Measurements from ENCODE around the gene EIF2S1. TPM values are rescaled to one million over a fixed set of nuclear protein-coding genes. Genes with fewer than 3 reads are reported as not detected.

Gene EIF2S1
- total RNA-seq, 8 experiments from 2014 or later, result 81.3 to 176 (median 105) TPM

DNA sequence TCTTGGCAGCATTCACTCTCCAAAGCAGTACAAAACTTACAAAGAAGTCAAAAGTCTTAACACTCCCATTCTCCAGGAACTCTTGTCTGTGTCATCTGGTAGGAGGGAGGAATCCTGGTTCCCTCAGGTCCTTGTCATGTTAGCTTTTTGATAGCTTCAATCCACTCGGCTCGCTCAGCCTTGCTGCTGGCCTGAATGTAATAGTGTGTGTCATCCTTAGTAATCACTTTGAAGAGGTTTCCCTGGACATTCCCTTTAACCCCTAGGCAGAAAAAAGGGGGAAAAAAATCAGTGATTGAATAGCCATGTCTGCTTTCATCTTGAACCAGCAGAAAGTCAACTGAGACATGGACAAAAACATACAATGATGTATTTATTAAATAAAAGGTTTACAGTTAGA lies 27.1 kb downstream of the EIF2S1 start:
- in situ Hi-C loops (cut with MboI; ENCODE audit: low pct_unique_long_range_greater_than_20kb in 2 of 9, low sequenced_read_pairs in 9 of 9, unreplicated experiment in 9 of 9), result no loop called here
- ATAC-seq (replicated peaks in 6 of 8), result peak in 2 of 8 experiments; percentile 16 to 20
- WGBS, 10 experiments, result 33 to 100% (median 92%) methylated on average over 2 of the region's 2 CpGs; no CpG with 5 or more reads in 4 of the 10 experiments
- H3K4me3 ChIP-seq, result no peak overlapping the region
- H3K4me1 ChIP-seq (replicated peaks in 1 of 2), result no peaks in the 10 kb centered on the region
- no peak overlapping the region for H3K27ac ChIP-seq

DNA sequence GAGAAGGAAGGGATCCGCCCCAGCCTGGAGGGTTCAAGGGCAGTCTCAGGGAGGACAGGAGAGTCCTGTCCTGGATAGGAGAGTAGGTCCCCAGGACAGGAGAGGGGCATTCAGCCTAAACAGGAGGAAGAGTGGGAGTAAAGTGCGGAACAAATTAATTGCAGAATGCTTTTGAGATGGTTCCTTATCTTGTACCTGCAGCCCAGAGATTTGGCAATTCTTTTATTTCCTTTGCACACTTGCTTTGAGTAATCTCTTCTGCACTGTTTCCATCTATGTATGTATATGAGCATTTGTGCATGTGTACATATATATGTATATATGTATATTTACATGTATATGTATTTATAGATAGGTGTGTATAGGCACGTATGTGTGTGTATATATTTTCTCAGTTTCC lies 29.1 kb downstream of the EIF2S1 start:
- 40 to 100% (median 85%) methylated on average over 1 to 3 of the region's 3 CpGs; no CpG with 5 or more reads in 1 of the 10 experiments for WGBS, 10 experiments
- ATAC-seq (replicated peaks in 6 of 8), result peak in 1 of 8 experiments; percentile 27
- in situ Hi-C loops (cut with MboI; ENCODE audit: low pct_unique_long_range_greater_than_20kb in 2 of 9, low sequenced_read_pairs in 9 of 9, unreplicated experiment in 9 of 9), result no loop called here
- H3K27ac ChIP-seq, result no peak overlapping the region
- no peak overlapping the region for H3K4me3 ChIP-seq
- no peaks in the 10 kb centered on the region for H3K4me1 ChIP-seq (replicated peaks in 1 of 2)

DNA sequence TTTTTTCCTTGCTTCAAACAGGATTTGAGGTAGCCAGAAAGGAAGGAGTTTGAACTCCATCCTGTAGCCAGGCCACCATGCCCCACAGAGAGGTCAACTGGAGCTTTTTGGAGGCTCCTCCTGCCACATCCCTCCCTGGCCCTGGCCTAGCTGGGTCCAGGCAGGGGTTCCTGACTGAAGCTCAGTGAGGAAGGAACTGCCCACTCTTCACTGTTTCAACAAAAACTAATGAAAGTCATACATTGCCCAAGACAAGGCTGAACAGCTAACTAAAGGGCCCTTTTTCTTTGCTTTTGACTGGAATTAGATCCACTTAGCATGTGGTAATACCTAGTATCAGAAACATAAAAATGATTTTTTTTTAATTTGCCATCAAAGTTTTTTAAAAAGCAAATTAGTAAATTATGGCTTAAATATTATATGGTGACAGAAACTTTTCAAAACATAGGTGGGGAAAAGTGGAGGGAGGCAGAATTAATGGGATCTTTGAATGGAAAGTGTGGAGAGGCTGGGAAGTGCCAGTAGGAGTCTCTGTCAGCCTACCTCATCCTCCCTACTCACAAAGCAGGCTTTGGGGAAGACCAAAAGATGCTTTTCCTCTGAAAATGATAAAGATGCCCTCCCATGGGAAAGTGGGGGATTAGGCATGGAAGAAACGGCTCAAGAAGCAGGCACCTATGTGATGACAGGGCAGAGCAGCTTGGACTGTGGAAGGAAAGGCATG lies 29.8 kb downstream of the EIF2S1 start:
- Histone ChIP-seq H3K27ac (no peak overlapping the region), H3K4me1 (replicated peaks in 1 of 2) (no peaks in the 10 kb centered on the region), H3K4me3 (no peak overlapping the region)
- in situ Hi-C loops (cut with MboI; ENCODE audit: low pct_unique_long_range_greater_than_20kb in 2 of 9, low sequenced_read_pairs in 9 of 9, unreplicated experiment in 9 of 9), result no loop called here
- whole genome bisulfite sequencing, 10 experiments, result 0 to 100% (median 62%) methylated on average over 1 of the region's 1 CpG; no CpG with 5 or more reads in 5 of the 10 experiments
- ATAC-seq (replicated peaks in 6 of 8), result peak in 1 of 8 experiments; percentile 9

DNA sequence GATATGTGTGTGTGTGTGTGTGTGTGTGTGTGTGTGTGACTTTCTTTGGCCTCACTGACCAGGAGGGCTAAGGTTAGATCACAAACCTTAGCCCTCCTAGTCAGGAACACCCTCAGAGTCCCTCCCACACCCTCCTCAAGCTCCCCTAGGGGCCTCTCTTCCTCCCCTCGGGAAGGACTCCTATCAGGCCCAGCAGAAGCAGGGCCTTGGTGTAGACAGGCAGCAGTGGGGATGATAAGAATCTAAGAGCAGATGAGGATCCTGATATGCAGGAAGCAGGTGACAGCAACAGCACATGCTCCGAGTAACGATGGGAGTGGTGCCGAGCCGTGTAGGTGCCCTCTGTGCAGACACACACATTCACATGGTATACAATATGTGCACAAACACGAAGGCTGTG lies 31.1 kb downstream of the EIF2S1 start:
- 40 to 83% (median 73%) methylated on average over 1 to 5 of the region's 6 CpGs; no CpG with 5 or more reads in 7 of the 10 experiments for WGBS, 10 experiments
- no peak overlapping the region for H3K27ac ChIP-seq
- no peaks in the 10 kb centered on the region for H3K4me1 ChIP-seq (replicated peaks in 1 of 2)
- no peak for ATAC-seq (replicated peaks in 6 of 8)
- in situ Hi-C loops (cut with MboI; ENCODE audit: low pct_unique_long_range_greater_than_20kb in 2 of 9, low sequenced_read_pairs in 9 of 9, unreplicated experiment in 9 of 9), result no loop called here
- no peak overlapping the region for H3K4me3 ChIP-seq

DNA sequence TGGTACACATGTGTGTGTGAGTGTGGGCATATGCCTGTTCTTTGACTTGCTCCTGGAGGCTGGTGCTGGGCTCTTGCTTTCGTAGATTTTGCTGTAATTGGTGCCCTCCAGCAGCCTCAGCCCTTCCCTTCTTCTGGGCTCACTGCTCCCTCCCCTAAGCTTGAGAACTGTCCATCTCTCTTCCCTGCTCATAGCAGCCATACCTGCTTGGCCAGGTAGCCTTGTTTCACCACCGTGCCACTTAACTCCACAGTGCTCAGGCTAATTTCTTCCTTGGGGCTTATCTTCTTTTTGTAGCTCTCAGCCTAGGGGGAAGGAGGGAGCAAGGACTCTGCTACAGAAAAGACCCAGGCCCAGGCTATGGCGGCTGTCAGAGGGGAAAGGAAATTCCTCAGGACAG lies 32.0 kb downstream of the EIF2S1 start:
- H3K27ac ChIP-seq, result no peak overlapping the region
- ATAC-seq (replicated peaks in 6 of 8), result no peak
- WGBS, 10 experiments, result 60 to 100% (median 88%) methylated on average over 1 to 3 of the region's 3 CpGs; no CpG with 5 or more reads in 5 of the 10 experiments
- no peak overlapping the region for H3K4me3 ChIP-seq
- no peaks in the 10 kb centered on the region for H3K4me1 ChIP-seq (replicated peaks in 1 of 2)
- in situ Hi-C loops (cut with MboI; ENCODE audit: low pct_unique_long_range_greater_than_20kb in 2 of 9, low sequenced_read_pairs in 9 of 9, unreplicated experiment in 9 of 9), result no loop called here

DNA sequence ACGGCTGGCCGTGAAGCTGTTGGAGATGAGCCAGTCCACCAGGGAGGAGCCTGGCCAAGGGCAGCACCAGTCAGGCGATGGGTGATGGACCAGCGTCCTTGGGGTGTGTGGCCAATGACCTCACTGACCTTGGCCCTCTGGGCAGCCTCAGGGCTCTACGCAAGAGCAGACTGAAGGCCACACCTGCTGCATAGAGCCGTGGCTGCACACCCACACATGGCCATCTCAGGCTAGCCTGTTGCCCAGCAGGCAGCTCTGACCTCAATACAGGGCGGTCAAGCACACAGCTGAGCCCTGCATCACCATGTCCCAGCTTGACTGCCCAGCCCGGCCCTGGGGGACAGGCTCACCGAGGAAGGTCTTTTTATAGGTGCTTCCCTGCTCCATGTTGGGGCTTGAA lies 32.7 kb downstream of the EIF2S1 start:
- WGBS, 10 experiments, result 30 to 95% (median 67%) methylated on average over 2 to 5 of the region's 9 CpGs; no CpG with 5 or more reads in 6 of the 10 experiments
- H3K4me3 ChIP-seq, result no peak overlapping the region
- no peak overlapping the region for H3K27ac ChIP-seq
- H3K4me1 ChIP-seq (replicated peaks in 1 of 2), result no peaks in the 10 kb centered on the region
- ATAC-seq (replicated peaks in 6 of 8), result peak in 2 of 8 experiments; percentile 62 to 74
- in situ Hi-C loops (cut with MboI; ENCODE audit: low pct_unique_long_range_greater_than_20kb in 2 of 9, low sequenced_read_pairs in 9 of 9, unreplicated experiment in 9 of 9), result no loop called here

DNA sequence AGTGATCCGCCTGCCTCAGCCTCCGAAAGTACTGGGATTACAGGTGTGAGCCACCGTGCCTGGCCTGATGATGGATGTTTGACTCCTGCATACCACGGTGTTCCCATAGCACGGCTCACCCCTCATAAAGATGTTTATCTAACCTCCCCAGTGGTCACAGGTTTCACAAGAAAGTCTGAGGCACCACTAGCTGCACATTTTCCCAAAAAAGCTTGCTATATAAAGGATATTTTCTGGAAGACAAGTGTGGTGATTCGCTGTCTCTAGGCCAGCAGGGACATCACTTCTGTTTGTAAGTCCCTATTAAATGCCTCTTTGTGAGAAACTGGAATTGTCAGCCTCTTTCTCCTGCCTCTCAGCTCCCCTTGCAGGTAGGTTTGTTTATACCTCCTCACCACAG lies 33.6 kb downstream of the EIF2S1 start:
- no peak overlapping the region for H3K27ac ChIP-seq
- no peak for ATAC-seq (replicated peaks in 6 of 8)
- in situ Hi-C loops (cut with MboI; ENCODE audit: low pct_unique_long_range_greater_than_20kb in 2 of 9, low sequenced_read_pairs in 9 of 9, unreplicated experiment in 9 of 9), result no loop called here
- 57 to 92% (median 68%) methylated on average over 1 to 4 of the region's 6 CpGs; no CpG with 5 or more reads in 2 of the 10 experiments for WGBS, 10 experiments
- H3K4me1 ChIP-seq (replicated peaks in 1 of 2), result no peaks in the 10 kb centered on the region
- H3K4me3 ChIP-seq, result no peak overlapping the region

DNA sequence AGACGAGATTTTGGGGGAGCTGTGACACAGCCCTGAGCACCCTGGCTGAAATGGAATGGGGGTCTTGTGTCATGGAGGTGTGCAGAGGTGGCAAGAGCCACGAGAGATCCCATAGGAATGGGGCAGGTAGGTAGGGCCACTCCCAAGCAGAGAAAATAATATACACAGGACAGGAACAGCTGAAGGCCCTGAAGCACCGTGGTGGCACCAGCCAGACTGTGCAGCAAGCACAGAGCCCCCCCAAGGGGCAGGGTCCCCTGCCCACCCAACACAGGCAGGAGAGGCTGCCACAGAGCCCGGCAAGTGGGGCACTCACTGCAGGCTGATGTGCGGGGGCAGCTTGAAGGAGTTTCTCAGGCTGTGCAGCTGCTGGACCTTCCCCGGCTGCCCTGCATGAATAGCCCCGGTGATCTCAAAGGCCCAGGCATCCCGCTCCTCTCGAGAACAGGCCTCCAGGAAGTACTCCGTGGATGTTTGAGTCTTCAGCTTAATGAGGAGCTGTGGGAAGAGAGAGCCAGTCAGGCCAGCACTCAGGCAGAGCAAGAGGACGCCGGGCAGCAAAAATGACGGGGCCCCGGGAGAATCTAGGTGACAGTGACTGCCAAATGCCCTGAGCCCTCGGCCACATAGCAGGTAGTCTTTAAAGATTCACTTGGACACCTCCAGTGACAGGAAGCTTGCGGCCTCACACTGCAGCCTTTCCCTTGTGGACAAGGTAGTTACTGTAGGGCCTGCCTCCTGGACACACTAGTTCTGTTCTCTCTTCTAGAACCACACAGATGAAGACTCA lies 35.2 kb downstream of the EIF2S1 start:
- no peak for ATAC-seq (replicated peaks in 6 of 8)
- in situ Hi-C loops (cut with MboI; ENCODE audit: low pct_unique_long_range_greater_than_20kb in 2 of 9, low sequenced_read_pairs in 9 of 9, unreplicated experiment in 9 of 9), result no loop called here
- Histone ChIP-seq H3K4me3 (no peak overlapping the region), H3K4me1 (replicated peaks in 1 of 2) (no peaks in the 10 kb centered on the region), H3K27ac (no peak overlapping the region)
- 20 to 80% (median 71%) methylated on average over 1 to 7 of the region's 16 CpGs; no CpG with 5 or more reads in 3 of the 10 experiments for WGBS, 10 experiments

DNA sequence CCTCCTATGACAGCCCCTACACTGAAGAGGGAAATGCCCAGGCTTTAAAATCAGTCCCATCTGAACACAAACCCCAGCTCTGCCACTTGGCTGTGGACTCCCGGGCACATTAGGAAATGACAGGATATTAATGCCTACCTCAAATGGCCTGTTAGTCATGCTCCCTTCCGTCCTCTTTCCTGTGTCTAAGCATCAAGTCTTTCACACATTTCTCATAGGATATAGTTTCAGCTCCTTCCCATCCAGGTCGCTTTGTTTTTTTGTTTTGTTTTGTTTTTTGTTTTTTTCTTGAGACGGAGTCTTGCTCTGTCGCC lies 35.7 kb downstream of the EIF2S1 start:
- 42 to 100% (median 86%) methylated on average over 1 to 5 of the region's 5 CpGs; no CpG with 5 or more reads in 2 of the 10 experiments for WGBS, 10 experiments
- H3K27ac ChIP-seq, result no peak overlapping the region
- H3K4me1 ChIP-seq (replicated peaks in 1 of 2), result no peaks in the 10 kb centered on the region
- no peak for ATAC-seq (replicated peaks in 6 of 8)
- in situ Hi-C loops (cut with MboI; ENCODE audit: low pct_unique_long_range_greater_than_20kb in 2 of 9, low sequenced_read_pairs in 9 of 9, unreplicated experiment in 9 of 9), result no loop called here
- H3K4me3 ChIP-seq, result no peak overlapping the region

DNA sequence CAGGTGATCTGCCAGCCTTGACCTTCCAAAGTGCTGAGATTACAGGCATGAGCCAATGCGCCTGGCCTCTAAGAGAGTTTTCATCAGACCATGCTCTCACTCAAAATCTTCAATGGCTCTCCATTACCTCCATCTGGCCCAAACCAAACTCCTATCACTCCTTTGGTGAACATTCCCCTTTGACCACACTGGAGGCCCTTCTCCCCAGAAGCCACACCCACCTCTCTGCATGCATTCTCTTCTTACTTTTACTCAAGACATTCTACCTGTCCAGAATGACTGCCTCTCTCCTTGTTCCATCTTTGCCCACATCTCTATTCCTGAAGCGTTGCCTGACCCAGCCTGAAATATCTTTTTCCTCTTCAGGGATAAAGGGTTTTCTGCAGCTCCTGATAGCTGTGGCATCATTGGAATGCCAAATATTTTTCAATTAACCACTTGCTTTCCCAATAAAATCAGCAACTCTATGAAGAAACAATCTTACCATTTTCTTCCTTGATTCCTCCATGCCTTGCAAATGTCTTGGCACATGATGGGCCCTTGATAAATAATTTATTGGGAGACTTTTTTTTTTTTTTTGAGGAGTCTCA lies 36.3 kb downstream of the EIF2S1 start:
- H3K4me1 ChIP-seq (replicated peaks in 1 of 2), result no peaks in the 10 kb centered on the region
- WGBS, 10 experiments, result 33 to 100% (median 72%) methylated on average over 1 to 2 of the region's 2 CpGs; no CpG with 5 or more reads in 2 of the 10 experiments
- H3K27ac ChIP-seq, result no peak overlapping the region
- ATAC-seq (replicated peaks in 6 of 8), result no peak
- H3K4me3 ChIP-seq, result no peak overlapping the region
- in situ Hi-C loops (cut with MboI; ENCODE audit: low pct_unique_long_range_greater_than_20kb in 2 of 9, low sequenced_read_pairs in 9 of 9, unreplicated experiment in 9 of 9), result no loop called here

DNA sequence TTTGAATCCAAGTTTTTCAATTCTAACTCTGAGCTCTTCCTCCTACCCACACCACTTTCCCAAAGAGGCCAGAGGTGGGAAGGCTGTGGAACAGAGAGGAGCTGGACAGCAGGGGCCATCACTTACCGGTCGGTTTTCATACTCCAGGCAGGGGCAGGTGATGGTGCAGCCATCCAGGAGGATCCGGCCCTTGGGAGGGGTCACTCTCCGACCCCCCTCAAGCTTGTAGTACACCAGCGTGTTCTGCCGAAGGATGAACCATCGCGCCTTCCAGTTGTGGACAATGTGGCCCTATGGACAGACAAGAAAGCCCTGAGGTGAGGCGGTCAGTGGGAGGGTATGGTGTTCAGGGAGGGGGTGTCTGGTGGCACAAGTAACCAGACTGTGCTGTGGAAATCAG lies 37.4 kb downstream of the EIF2S1 start:
- Histone ChIP-seq H3K27ac (no peak overlapping the region), H3K4me3 (no peak overlapping the region), H3K4me1 (replicated peaks in 1 of 2) (no peaks in the 10 kb centered on the region)
- no peak for ATAC-seq (replicated peaks in 6 of 8)
- 80 to 96% (median 89%) methylated on average over 2 to 6 of the region's 9 CpGs; no CpG with 5 or more reads in 6 of the 10 experiments for WGBS, 10 experiments
- in situ Hi-C loops (cut with MboI; ENCODE audit: low pct_unique_long_range_greater_than_20kb in 2 of 9, low sequenced_read_pairs in 9 of 9, unreplicated experiment in 9 of 9), result no loop called here

DNA sequence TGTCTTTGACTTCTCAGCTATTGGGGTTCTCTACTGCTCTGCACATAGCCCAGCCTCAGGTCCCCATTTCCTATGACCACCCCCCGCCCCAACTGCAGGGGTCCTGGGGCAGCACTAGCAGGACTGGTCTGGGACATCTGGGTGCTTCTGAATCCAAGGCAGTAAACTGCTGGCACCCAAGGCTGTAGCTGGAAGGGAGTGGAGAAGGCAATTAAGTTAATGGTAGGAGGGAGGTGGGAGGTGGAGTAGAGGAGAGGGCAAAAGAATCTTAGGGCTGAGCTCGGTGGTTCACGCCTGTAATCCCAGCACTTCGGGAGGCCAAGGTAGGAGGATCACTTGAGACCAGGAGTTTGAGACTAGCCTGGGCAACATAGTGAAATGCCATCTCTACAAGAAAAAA lies 40.3 kb downstream of the EIF2S1 start:
- in situ Hi-C loops (cut with MboI; ENCODE audit: low pct_unique_long_range_greater_than_20kb in 2 of 9, low sequenced_read_pairs in 9 of 9, unreplicated experiment in 9 of 9), result no loop called here
- no peaks in the 10 kb centered on the region for H3K4me1 ChIP-seq (replicated peaks in 1 of 2)
- 46 to 83% (median 79%) methylated on average over 1 to 4 of the region's 4 CpGs; no CpG with 5 or more reads in 5 of the 10 experiments for WGBS, 10 experiments
- H3K4me3 ChIP-seq, result no peak overlapping the region
- ATAC-seq (replicated peaks in 6 of 8), result no peak
- no peak overlapping the region for H3K27ac ChIP-seq

DNA sequence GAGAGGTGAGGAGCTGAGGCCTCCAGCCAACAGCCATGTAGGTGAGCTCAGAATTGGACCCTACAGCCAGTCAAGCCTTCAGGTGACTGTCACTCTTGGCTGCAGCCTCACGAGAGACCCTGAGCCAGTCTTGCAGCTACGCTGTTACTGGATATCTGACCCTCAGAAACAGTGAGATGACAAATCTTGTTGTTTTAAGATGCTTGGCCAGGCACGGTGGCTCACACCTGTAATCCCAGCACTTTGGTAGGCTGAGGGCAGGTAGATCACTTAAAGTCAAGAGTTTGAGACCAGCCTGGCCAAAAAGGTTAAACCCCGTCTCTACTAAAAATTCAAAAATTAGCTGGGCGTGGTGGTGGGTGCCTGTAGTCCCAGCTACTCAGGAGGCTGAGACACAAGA lies 45.6 kb downstream of the EIF2S1 start:
- in situ Hi-C loops (cut with MboI; ENCODE audit: low pct_unique_long_range_greater_than_20kb in 2 of 9, low sequenced_read_pairs in 9 of 9, unreplicated experiment in 9 of 9), result no loop called here
- no peak overlapping the region for H3K4me3 ChIP-seq
- WGBS, 10 experiments, result 82 to 100% (median 90%) methylated on average over 1 to 4 of the region's 5 CpGs; no CpG with 5 or more reads in 4 of the 10 experiments
- no peaks in the 10 kb centered on the region for H3K4me1 ChIP-seq (replicated peaks in 1 of 2)
- H3K27ac ChIP-seq, result no peak overlapping the region
- no peak for ATAC-seq (replicated peaks in 6 of 8)
